Ecto neural progenitor cell (in vitro differentiated cells): ENCODE data around the gene EFL1.
A peak's percentile ranks its signal among the peaks of the same experiment; 100 is the strongest.
"Not testable (repeated sequence)": the region's sequence is repeated elsewhere in the genome, so short reads cannot be mapped to it uniquely, and the experiment has no call there.

Source experiments
- DNase-seq: peaks from one replicate; pipeline ENCODE4 v3.0.0-alpha.2; 2018; ENCODE audit warnings: low spot score

The EFL1 gene

DNA sequence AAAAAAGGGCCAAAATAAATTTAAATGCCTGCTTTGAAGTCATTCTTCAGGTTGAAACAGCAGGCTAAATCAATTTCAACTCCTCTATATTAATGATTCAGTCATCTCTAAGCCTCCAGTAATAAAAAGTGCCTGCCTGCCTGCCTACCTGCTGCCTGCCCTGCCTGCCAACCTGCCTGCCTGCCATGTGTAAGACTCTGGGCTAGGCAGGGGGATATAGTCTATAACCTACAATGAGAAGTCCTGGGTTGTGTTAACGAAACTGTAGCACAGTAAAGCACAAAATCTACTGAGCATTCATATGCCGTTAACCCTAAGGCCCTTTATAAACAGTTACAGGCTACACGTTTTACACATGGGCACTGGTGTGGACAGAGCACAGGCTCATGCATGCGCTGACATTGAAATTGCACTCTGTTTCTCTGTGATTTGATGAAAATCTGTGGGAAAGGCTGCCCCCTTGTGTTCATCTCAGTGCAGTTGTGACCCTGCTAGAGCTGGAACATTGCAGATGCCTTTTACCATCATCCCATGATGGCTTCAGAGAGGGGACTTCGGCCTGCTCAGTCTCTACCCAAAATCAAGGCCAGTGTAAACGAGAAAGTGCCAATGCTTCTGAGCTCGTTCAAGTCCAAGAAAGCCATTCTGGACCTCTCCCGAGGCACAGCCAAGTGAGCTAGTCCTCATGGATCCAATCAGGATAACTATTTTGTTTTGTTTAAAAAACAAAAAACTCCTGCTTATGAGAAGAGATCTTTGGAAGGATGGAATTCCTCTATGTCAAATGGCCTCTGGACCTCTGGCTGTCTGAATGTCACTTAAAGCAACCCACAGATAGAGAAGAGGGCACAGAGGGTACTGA is 64.6 kb downstream of the EFL1 start:
- DNase-seq: peak; percentile 65

DNA sequence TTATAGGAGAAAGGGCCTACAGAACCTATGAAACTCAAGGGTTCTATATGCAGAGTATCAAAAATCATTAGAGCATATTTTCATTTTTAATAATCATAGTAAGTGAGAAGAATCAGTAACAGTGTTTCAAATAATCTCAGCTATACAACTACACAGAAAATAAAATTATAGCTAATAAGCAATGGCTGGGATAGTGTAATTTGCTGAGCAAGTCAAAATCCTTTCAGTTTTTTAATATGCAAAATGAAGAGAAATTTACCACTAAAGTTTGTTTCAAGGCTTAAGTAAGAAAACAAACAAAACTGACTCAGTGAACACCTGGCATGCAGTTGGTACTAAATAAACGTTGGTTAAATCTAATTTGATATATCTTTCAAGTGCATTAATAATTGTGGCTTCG is 66.2 kb downstream of the EFL1 start:
- DNase-seq: no peak

DNA sequence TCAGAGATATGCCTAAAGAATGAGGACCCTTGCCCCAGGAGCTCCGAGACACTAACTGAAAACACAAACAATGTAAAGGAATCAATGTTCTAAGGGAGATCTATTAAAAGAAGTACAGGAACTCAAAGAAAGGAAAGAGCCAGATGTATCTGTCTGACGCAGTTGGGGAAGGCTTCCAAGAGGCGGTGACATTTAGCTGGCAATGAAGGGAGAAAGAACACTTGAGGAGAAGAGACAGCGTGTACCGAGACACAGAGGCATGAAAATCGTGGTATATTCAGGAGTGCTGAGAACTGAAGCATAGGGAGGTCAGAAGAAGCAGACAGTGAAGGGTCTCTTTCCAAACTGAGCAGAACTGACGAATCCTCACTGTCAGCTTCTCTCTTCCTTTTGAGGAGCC is 66.7 kb downstream of the EFL1 start:
- not testable (repeated sequence) for DNase-seq

DNA sequence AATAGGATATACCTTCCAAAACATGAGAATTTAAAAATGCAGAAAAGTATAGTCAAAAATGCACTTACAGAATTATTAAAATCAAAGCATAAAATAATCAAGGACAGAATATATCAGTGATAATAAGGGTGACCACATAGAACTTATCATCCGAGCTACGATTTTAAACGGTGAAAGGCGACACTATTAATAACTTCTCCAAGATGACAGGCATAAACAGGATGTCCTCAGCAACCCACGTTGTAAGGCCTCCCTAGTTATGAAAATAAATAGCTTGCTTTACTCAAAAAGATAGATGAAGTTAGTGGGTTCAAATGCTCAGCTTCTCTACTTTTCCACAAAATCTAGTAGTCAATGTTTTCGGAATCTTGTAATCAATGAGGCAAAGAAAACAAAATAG is 68.0 kb downstream of the EFL1 start:
- DNase-seq: not testable (repeated sequence)

DNA sequence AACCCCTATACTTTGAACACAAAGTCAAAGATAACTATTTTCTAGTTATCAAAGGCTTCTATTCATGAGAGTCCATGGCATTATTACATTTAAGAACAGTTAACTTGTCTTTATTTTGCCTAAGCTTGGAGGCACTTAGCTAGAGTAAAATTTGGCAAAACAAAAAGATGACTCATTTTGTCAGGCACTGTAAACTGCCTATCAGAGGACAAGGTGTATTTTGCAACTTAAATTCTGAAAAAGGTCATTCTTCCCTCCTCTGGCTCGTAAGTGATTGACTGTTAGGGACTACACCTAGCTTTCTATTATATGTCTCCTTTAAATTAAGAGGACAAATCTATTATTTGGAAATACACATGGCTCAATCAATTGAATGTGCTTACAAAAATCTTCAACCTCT is 69.1 kb downstream of the EFL1 start:
- not testable (repeated sequence) for DNase-seq

DNA sequence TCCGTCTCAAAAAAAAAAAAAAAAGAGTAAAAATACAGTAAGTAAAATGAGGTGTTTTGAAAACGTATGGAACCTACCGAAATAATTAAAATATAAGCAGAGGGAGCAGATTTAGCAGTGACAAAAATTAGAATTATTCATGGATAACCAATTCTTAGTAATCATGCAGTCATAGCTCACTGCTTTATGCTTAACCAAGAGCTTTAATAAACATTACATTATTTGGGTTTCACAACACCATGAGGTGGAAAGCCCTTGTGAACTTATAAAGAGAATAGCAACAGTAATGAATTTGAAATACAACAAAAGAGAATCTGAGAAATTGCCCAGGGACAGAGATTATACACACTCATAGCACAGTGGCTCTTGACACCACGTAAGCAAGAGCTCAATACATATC is 70.1 kb downstream of the EFL1 start:
- not testable (repeated sequence) for DNase-seq

GRCh38 chr15:82186719-82187406 is 75.7 kb downstream of the EFL1 start:
- no peak for DNase-seq

DNA sequence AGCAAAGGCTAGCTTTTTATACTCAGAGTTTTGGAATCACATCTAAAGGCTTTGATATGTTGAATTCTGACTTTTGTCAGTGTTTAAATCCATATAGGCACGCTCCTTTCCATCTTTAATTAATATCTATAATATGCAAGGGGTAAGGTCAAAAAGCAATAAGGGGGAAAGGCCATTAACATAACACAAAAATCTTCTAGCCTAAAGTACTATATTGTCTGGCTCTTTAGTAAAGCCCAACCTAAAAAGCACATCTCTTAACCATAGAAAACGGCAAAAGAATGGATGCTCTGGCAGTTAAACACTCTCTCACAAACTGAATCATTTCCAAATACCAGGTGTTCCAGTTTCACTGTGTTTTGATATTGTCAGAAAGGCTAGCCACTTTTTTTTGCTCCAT is 76.4 kb downstream of the EFL1 start:
- DNase-seq: no peak

DNA sequence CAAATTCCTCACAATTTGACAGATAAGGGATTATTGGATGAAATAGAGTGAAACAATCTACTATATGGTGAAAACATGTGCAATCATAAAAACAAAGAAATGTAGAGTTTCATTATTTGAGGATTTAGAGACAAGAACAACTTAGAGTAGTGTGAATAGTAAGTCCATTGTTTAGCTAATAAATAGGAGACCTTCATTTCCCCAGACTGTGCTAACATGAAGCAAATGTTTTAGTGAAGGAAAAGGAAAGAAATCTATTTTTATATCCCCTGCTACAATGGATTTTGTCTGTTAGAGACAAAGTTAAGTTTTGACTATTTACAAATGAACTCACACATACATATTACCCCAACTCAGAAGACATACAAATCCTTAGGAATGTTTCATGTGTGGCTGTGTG is 77.8 kb downstream of the EFL1 start:
- DNase-seq: no peak

DNA sequence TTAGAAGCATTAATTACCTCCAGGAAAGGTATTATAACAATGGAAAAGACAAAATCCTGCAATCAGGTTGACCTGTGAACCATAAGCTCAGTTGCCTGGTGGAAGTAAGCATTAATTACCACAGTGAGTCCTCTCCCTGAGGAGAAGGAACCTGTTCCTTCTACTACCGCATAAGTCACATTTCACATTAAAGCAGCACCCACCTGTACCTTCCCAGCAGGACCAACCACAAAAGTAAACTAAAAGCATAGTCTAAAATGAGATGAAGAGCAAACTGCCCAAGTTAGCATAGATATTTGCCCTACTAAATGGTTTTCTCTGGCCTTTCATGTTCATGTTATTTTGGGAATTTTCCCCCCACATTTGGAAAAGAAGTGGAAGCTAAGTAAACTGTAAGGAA is 78.2 kb downstream of the EFL1 start:
- no peak for DNase-seq

- no peak for DNase-seq
Measured at GRCh38 chr15:82183121-82184031, 79.2 kb downstream of the EFL1 start.

DNA sequence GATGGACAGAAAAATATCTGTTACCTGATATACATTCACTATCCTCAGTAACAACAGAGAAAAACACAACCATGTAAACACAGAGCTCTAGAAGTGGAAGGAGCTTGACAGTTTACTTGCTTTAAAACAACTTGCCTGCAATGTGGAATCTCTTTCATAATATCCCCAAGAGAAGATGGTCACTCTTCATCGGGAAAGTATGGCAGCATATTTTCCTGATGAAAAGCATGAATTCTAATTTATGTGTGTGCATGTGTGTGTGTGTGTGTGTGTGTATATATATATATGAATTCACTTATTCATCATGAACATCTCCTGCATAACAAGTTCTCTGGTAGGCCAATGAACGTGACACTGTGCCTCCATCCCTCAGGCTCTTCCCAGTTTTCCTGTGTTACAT is 81.2 kb downstream of the EFL1 start:
- DNase-seq: no peak

DNA sequence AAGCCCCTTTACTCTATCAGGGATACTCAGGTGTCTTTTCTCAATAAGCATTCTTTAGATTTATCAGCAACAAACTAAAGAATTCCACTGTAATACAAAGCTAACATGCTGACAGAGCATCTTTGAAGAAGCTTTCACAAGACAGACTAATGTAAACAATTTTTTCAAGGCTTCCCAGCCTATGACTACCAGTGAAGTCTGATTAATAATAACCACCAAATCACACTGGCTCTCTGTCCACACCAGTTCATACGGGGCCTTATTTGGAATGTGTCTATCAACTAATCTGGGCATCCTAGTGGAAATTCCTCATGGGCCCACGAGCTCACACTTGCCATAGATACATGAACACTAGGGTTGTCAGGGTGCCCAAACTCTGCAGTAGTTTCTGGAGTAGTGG is 84.5 kb downstream of the EFL1 start:
- DNase-seq: no peak

- no peak for DNase-seq
Measured at GRCh38 chr15:82177291-82178010, 85.1 kb downstream of the EFL1 start.

DNA sequence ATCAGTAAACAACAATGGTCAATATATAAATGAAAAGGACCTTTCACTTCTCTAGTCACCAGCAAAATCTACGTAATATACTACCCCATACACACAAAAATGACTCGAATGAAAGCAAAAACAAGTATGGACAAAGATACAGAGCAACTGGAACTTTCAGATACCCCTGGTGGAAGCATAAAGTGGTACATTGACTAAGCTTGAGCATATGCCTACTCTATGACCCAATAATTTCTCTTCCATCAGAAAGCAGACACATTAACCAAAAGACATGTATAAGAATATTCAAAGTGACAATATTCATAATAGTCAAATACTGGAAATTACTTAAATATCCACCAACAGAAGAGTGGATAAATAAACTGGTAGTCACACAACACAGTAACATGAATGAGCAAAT is 86.0 kb downstream of the EFL1 start:
- DNase-seq: no peak

- no peak for DNase-seq
Measured at GRCh38 chr15:82174471-82175235, 87.9 kb downstream of the EFL1 start.

DNA sequence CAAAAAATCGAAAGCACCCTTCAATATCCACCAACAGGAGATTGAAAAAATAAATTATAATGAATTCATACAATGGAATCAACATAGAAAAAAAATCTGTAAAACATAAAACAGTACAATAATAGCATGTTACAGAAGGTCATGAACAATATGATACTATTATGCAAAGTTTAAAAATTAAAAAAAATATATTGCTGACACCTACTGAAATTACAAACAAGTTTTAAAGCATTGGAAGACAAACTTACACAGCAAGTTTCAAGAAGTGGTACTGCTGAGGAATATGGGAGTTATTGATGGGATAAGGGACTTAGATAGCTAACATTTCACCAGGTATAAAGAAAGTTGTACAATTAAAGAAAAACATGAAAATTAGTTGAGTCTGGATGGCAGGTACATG is 89.4 kb downstream of the EFL1 start:
- no peak for DNase-seq

DNA sequence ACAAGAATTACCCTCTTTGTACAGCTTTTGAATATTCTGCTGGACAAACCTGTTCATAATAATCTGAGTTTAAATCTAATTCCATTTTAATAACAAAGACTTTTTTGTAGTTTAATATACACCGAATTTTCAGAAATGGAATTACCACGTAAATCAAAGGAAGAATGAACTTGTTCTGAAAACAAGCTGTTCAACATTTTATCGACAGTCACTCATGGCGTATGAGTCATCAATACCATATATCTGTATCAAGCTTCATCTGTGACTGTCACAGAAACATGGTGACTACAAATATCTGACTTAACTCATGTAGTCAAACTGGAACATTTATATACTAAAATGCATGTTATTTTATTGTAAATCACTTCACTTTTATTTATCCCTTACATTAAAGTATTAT is 90.0 kb downstream of the EFL1 start:
- no peak for DNase-seq

- DNase-seq: no peak
Measured at GRCh38 chr15:82168757-82169156, 93.8 kb downstream of the EFL1 start.

DNA sequence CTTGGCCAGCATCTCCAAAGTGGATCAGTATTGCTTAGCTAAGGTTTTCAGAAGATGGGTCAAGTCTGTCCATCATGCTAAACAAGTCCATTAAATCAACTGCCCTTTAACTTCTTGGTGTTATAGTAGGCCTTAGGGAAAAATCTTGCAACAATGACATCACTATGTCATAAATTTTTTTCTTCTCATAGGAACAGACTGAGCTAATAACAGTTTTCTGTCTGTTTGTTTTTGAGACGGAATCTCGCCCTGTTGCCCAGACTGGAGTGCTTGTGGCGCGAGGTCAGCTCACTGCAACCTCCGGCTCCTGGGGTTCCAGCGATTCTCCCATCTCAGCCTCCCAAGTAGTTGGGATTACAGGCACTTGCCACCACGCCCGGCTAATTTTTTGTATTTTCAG is 94.2 kb downstream of the EFL1 start:
- DNase-seq: no peak

DNA sequence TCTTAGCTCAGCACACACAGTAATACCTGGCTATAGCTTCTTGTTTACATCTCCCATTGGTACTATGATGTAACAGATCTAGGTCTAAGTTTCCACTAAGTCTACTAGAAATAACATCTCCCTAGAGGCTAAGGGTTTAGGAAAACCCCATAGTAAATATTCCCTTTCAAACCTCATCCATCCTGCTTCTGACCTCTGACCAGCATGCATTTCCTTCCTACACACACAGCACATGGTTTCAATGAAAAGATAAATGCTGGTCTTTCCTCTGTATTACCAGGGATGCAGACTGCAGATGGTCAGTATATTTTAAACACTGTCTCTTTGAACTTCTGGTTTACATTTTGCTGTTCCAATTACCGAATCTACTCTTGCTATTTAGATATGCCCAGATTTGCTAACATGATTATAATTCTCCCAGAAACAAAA is 96.6 kb downstream of the EFL1 start:
- no peak for DNase-seq
